TTC549 (cell line): ENCODE results near the gene NRBP1.

Experiments
- FAIRE-seq: peaks from 2 replicates; lab custom pipeline; 2012; peaks lifted over from hg19 to GRCh38; lab: Jason Lieb, UNC

NRBP1 gene

GRCh38 chr2:27428213-27428977, at the start of gene NRBP1:
NRBP1 (plus strand) TSS chr2:27428631; CDS start chr2:27433274, 4,643 bp downstream.
- no peak for FAIRE-seq

DNA sequence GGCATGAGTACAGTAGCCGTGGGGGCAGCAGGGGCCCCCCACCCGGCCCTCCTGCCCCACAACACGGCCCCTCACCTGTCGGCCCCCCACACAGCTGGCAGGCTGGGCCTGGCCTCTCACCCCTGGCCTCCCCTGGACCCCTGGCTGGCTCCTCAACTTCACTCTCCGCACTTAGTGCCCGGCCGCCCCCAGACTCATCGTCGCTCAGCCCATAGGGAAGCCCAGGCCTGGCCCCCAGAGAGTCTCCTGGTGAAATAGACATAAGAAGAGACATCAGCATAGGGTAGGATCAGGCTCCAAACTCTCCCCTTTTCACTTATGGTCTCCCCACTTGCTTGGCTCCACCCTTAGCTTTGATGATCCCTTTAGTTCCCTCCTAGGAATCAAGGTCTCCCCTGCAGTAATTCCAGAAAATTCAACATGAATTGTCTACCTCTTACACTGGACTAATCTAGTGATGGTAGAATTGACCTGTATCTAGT, 49.6 kb upstream of the NRBP1 start:
- no peak for FAIRE-seq

- FAIRE-seq: no peak
Measured at GRCh38 chr2:27379383-27379835, 49.0 kb upstream of the NRBP1 start.

DNA sequence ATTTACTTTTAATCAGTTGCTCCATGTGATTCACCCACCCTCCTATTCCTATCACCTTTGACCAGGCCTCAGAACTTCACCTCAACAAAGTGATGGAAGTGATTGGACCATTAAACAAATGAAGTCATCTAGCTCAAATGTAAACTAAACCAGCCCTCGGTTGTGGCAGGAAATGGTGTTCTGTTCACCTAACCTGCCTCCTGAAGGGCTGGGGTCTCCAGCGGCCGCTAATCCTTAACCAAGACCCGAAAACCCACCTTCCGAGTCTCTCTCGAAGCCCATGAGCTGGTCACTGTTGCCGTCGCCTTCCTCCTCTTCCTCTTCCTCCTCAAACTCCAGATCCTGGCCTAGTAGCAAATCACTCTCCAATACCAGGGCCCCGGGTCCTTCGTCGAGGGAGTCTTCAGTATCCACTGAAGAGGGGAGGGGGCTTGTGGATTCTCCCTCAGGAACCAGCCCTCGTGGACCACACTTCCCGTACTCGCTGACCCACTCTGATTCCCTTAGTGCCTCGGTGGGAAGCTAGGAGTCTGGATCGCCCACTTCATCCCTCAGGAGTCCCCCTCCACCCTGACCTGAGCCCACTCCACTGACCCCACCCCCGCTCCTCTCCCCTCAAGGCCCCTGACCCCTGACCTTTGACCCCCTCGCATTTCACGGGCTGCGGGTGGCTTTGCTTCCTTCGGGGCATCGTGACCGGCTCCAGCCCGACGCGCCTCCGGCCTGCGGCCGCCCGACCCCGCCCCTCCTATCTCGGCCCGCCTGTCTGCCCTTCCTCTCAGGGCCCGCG, 48.4 kb upstream of the NRBP1 start:
- FAIRE-seq: no peak

DNA sequence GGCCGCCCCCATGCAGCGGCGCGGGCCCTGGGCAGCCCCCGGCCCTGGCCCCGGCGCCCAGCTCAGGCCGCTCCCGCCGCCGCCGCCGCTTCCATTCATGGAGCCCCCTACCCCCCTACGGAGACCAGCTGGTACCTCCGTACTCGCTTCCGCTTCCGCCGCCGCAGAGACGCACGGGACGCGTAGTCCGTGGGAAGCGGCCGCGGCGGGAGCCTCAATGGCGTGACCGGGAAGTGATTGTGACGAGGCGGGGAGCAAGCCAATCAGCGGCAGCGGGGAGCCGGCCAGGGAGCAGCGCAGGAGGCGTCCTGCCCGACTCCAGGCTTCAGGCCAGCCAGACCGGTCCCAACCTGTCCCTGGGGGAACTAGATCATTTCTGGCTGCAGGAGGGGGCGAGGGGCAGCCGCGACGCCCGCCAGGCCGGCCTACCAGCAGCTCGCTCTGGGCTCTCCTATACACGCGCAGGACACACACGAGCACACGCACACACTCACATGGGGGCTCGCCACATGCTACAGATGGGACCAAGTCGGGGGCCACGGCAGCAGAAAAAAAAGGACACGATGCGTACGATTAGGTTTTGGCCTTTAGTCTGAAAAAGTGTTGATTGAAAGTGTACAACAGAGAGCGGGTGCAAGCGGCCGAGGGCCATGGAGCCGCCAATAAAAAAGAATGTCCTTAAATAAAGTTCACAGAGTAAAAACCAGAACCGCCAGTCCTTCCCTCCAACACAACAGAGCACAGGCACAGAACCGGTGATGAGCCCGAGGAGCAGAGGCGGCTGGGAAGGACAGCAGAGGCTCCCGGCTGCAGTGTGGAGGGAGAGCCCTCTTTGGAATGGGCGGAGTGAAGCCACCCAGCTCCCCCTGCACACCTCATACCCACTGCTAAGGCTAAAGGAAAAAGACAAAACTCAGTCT, 47.5 kb upstream of the NRBP1 start, which contains the start of gene ZNF513:
TSS of gene ZNF513 (minus strand) at position 109 of the 920 bp plus-strand sequence. CDS start 208 bp downstream, outside the sequence.
- peak; percentile 88 for FAIRE-seq

GRCh38 chr2:27381577-27382181, 46.8 kb upstream of the NRBP1 start:
- no peak for FAIRE-seq

- FAIRE-seq: no peak
Measured at GRCh38 chr2:27390822-27391679, 37.4 kb upstream of the NRBP1 start.

DNA sequence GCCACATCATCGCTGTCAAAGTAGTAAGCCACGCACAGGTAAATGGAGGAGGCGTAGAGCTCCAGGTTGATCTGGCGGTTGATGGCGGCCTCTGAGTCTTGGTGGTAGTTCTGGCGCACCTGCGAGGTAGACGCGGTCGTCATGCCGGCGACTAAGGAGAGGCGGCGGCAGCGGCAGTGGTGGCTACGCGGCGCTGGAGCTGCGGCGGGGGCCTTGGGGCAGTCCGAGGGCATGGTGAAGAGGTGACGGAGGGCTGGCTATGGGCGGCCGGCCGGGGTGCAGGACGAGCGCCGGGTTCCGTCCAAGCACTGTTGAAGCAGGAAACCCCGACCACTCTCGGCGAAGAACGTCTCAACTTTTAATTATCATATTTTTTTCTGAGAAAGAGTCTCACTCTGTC, 35.2 kb upstream of the NRBP1 start:
- no peak for FAIRE-seq

GRCh38 chr2:27398962-27399361, 29.5 kb upstream of the NRBP1 start:
- no peak for FAIRE-seq

DNA sequence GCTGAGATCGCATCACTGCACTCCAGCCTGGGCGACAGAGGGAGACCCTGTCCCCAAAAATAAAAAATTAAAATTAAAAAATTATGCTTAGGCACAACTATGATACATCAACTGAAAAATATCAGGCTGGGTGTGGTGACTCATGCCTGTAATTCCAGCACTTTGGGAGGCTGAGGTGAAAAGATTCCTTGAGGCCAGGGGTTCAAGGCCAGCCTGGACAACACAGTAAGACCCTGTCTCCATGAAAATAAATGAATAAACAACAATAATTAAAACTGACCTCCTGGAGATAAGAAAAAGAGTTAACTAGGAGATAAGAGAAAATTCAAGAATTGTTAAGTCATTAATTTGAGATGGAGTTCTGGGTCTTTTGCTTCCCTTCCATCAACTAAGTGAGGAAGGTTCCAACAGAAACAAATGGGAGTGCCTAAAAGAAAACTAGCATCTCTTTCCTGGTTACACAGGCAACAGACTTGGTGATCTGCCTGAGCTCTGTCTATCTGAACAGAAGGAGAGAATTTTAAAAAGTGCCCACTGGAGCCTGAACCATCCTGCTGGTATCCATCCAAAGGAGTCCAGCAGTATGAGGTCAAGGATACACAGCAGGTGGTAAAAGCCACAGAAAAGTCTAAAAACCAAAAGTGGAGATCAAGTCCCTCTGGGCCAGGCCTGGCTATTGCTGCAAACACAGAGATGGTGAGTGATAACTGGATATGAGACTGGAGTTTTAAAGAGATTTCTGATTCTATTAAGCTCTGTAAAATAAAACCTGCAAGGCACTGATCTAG, 27.9 kb upstream of the NRBP1 start:
- no peak for FAIRE-seq

- peak; percentile 40 for FAIRE-seq
Measured at GRCh38 chr2:27407798-27408491, 20.5 kb upstream of the NRBP1 start.

DNA sequence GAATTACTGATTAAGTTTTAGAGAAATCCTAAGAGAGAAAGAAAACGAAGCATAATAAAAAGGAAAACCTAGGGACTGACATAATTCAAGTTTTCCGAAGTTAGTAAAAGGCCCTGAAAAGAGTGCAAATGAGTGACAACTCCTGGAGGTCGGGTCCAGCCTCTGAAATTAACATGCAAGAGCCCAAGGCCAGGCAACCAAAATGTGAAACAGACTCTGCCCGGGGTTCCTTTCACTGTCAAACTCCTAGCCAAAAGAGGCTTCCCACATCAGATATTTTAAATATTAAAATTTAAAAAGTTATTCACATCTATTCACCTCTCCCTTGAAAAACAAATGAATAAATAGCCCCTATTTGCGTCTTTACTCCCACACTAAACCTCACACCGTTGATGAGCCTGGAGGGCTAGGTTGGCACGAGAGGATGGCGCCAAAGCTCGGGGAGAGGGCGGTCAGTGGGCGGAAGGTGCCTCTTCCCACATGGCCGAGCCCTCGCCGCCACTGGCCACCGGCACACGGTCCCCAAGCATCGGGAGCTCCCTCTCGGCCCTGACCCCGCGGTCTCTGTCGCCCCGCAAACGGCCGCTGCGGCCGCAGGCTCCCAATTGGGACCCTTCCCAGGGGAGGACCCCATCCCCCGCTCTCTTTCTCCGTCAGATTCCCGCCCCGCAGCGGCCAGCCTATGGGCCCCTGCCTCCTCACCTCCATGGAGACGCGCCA, 19.7 kb upstream of the NRBP1 start:
- FAIRE-seq: no peak

DNA sequence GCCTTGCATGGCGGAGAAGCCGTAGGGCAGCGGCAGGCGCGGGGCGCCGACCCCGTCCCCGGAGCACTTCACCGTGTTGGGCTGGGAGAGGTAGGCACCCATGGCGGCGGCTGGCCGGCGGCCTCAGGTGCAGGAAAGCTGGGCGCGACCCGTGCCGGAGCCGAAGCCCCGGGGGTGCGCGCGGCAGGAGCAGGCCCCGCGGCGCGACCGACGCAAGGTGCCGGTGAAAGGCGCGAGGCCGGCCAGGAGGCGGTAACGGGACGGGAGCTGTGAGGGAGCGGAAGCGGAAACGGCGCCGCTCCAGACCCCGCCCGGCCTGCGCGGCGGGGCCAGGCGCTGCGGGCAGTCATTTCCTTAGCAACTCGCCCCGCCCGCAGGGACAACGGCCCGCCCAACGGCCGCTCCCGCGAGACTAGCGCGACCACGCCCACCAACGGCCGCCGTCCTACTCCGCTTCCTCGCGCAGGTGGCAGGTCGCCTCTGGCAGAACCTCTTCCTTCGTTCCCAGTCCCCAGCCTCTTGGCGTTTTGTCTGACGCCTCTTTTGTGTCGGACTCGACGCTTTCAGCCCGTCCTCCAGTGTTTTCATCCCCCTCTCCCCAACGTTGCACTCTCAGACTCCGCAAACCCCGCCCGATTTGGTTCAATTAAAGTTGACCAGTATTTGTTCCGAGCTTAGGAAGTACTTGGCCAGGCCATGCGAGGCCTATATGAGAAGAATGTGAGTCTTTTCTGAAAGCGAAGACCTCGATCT, 18.9 kb upstream of the NRBP1 start, which contains the start of gene PPM1G:
TSS of gene PPM1G (minus strand) at position 271 of the 753 bp plus-strand sequence. CDS start at position 102, 169 bp downstream.
- FAIRE-seq: no peak

DNA sequence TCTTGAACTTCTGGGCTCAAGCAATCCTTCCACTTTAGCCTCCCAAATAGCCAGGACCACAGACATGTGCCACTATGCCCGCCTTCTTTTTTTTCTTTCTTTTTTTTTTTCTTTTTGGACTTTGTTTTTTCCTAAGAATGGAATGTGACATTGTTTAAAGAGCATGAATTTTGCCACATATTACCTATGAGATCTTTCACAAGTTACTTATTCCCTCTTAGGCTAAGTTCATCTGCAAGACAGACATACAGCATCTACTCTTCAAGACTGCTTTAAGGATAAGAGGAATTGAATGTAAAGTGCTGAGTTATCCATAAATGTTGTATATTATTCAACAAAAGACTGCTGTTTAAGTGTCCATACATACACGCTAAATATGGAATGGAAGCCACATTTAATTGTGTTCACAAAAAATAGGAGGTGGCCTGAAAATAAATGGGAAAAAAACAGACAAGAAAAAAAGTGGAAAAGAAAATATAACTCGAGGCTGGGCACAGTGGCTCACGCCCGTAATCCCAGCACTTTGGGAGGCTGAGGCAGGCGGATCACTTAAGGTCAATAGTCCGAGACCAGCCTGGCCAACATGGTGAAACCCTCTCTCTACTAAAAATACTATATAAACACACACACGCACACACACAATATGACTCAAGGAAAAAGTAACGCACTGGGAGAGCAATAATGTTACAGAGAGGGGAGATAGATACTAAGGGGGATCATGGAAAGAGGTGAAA, 15.8 kb upstream of the NRBP1 start:
- no peak for FAIRE-seq

DNA sequence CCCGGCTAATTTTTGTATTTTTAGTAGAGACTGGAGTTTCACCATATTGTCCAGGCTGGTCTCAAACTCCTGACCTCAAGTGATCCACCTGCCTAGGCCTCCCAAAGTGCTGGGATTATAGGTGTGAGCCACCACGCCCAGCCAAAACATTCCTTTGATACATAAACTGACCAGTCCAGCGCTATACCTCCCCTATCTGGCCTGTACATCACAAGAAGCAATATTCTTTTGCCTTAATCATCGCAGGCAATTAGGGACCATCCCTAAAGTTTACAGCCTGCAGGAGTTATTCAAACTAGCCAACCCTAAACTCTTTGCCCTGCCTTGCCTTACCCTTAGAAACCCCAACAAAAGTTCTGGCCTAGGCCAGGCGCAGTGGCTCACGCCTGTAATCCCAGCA, 12.3 kb upstream of the NRBP1 start:
- no peak for FAIRE-seq

DNA sequence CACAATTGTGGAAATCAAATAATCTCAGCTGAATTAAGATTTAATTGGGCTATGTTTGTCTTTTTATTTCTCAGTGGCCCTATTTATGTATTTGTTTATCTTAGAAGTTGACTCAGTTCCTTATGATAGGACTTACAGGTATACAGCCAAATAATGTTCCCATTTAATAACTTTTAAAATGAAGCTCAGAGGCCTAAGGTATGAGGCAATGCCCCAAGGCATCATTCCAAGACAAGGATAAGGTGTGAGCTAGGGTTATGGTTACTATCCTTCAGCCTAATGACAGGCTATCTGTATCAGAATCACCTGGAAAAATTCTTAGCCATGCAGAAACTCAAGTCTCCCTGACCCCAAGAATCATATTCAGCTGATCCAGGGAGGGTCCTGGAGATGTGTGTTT, 7.4 kb upstream of the NRBP1 start:
- FAIRE-seq: no peak

DNA sequence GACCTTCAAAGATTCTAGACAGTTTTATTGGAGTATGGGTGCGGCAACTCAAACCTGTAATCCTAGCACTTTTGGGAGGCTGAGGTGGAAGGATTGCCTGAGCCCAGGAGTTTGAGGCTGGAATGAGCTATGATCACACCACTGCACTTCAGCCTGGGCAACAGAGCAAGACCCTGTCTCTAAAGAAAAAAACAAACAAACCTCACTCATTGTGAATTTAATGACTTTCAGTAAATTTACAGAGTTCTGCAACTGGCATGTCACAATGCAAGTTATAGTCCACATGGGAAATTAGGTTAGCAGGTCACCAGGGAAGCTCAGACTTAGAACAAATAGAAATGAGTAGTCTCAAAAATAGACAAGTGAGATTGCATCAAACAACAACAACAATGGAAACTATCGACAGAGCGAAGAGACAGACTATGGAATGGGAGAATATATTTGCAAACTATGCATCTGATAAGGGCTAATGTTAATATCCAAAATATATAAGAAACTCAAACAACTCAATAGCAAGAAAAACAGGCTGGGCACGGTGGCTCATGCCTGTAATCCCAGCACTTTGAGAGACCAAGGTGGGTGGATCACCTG, 6.7 kb upstream of the NRBP1 start:
- no peak for FAIRE-seq
